ENCODE data around the gene ZNF217. TPM values are rescaled to one million over a fixed set of nuclear protein-coding genes. Genes with fewer than 3 reads are reported as not detected.

Gene ZNF217
- total RNA-seq, 1 donor from 2014 or later, result 30.9 TPM

- DNase-seq (no peak), ATAC-seq (peak; percentile 65)
- H3K4me1 ChIP-seq, result peaks cover 44% of the 10 kb centered on the region
- TF ChIP-seq, protein P1, sequence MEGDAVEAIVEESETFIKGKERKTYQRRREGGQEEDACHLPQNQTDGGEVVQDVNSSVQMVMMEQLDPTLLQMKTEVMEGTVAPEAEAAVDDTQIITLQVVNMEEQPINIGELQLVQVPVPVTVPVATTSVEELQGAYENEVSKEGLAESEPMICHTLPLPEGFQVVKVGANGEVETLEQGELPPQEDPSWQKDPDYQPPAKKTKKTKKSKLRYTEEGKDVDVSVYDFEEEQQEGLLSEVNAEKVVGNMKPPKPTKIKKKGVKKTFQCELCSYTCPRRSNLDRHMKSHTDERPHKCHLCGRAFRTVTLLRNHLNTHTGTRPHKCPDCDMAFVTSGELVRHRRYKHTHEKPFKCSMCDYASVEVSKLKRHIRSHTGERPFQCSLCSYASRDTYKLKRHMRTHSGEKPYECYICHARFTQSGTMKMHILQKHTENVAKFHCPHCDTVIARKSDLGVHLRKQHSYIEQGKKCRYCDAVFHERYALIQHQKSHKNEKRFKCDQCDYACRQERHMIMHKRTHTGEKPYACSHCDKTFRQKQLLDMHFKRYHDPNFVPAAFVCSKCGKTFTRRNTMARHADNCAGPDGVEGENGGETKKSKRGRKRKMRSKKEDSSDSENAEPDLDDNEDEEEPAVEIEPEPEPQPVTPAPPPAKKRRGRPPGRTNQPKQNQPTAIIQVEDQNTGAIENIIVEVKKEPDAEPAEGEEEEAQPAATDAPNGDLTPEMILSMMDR (IDR thresholded peaks at IDR 0.05), result no peak
- H3K4me3 ChIP-seq, result peak overlapping the region; percentile 30
- H3K9me3 ChIP-seq, result no peaks in the 10 kb centered on the region
- intact Hi-C loops (cut with DNase I), result loop anchor here (10.0 kb wide), 1 partner anchor 335 kb away; no protein-coding TSS in a partner anchor
- peak overlapping the region; percentile 74 for H3K27ac ChIP-seq
- peaks cover 56% of the 10 kb centered on the region for H3K36me3 ChIP-seq
- no peaks in the 10 kb centered on the region for H3K27me3 ChIP-seq
Measured at GRCh38 chr20:53579581-53580375, 13.9 kb downstream of the ZNF217 start.

DNA sequence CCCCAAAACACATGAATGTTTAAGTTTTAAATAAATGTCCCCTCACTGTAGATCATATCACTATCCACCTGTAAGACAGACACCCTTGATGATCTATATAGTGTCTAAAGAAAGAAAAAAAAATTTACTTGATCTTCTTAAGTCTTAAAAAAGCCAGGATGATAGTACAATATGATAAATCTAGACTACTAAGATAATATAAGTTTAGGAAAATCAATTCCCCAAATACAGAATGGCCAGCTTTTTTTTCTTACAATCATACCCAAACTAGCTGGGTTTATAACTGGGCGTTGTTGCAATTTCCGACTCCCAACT is 14.4 kb downstream of the ZNF217 start:
- Histone ChIP-seq H3K4me3 (peak overlapping the region; percentile 30), H3K9me3 (no peaks in the 10 kb centered on the region), H3K4me1 (peaks cover 44% of the 10 kb centered on the region), H3K27me3 (no peaks in the 10 kb centered on the region), H3K36me3 (peaks cover 60% of the 10 kb centered on the region), H3K27ac (peak overlapping the region; percentile 74)
- peak; percentile 4 for ATAC-seq
- TF ChIP-seq, protein P1 (IDR thresholded peaks at IDR 0.05), result no peak
- intact Hi-C loops (cut with DNase I), result loop anchor here (10.0 kb wide), 1 partner anchor 336 kb away; no protein-coding TSS in a partner anchor
- no peak for DNase-seq

DNA sequence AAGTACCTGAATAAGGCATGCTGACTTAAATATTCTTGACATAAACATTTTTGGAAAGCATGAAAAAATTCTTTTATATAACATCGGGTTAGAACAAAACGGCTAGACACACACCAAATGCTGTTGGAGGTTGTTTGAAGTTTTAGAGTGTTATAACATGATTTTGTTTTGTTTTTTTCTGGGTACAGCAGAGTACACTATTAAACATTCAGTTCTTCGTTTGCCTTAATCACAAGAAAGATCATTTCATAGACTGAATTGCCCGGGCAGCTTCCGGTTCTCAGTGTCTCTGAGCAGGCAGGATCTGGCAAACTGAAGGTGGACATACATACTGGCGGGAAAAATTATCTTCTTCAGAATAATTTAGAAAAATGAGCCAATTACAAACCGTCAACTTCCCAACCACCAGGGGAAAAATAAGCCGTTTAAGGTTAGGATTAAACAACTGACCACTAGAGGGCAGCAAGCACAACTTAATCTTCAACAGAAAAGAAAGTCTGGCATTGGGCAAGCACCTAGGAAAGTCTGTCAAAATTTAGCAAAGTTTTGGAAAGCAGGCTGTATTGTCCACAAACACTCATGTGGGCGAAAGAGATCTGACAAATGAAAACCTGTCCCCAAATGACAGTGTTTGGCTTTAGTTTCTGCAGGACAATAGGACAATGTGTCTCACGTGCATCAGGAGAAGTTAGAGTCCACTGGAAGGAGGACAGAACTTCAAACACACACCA is 15.0 kb downstream of the ZNF217 start:
- Histone ChIP-seq H3K4me1 (peaks cover 42% of the 10 kb centered on the region), H3K4me3 (peak overlapping the region; percentile 30), H3K9me3 (no peaks in the 10 kb centered on the region), H3K27ac (peak overlapping the region; percentile 74), H3K36me3 (peaks cover 66% of the 10 kb centered on the region), H3K27me3 (no peaks in the 10 kb centered on the region)
- ATAC-seq, result peak; percentile 83
- DNase-seq, result no peak
- intact Hi-C loops (cut with DNase I), result loop anchor here (10.0 kb wide), 1 partner anchor 336 kb away; no protein-coding TSS in a partner anchor
- TF ChIP-seq, protein P1 (IDR thresholded peaks at IDR 0.05), result peak; percentile 82

- peaks cover 69% of the 10 kb centered on the region for H3K36me3 ChIP-seq
- TF ChIP-seq, protein P1 (IDR thresholded peaks at IDR 0.05), result no peak
Measured at GRCh38 chr20:53576586-53577318, 16.9 kb downstream of the ZNF217 start.

GRCh38 chr20:53576195-53576580 is 17.5 kb downstream of the ZNF217 start:
- DNase-seq (no peak), ATAC-seq (no peak)
- H3K4me3 ChIP-seq, result no peak overlapping the region
- H3K36me3 ChIP-seq, result peaks cover 68% of the 10 kb centered on the region
- TF ChIP-seq, protein P1 (IDR thresholded peaks at IDR 0.05), result no peak
- peaks cover 26% of the 10 kb centered on the region for H3K4me1 ChIP-seq
- H3K27ac ChIP-seq, result no peak overlapping the region
- H3K27me3 ChIP-seq, result no peaks in the 10 kb centered on the region
- intact Hi-C loops (cut with DNase I), result loop anchor here (10.0 kb wide), 1 partner anchor 339 kb away; no protein-coding TSS in a partner anchor
- no peaks in the 10 kb centered on the region for H3K9me3 ChIP-seq

More at GRCh38 chr20:53576586-53577318, 16.9 kb downstream of the ZNF217 start:
- H3K27me3 ChIP-seq, result no peaks in the 10 kb centered on the region
- peaks cover 30% of the 10 kb centered on the region for H3K4me1 ChIP-seq
- intact Hi-C loops (cut with DNase I), result loop anchor here (10.0 kb wide), 1 partner anchor 338 kb away; no protein-coding TSS in a partner anchor
- H3K27ac ChIP-seq, result no peak overlapping the region
- ATAC-seq (no peak), DNase-seq (no peak)
- H3K9me3 ChIP-seq, result no peaks in the 10 kb centered on the region
- H3K4me3 ChIP-seq, result no peak overlapping the region
